ENCODE data around the gene PRDM10.

DNA sequence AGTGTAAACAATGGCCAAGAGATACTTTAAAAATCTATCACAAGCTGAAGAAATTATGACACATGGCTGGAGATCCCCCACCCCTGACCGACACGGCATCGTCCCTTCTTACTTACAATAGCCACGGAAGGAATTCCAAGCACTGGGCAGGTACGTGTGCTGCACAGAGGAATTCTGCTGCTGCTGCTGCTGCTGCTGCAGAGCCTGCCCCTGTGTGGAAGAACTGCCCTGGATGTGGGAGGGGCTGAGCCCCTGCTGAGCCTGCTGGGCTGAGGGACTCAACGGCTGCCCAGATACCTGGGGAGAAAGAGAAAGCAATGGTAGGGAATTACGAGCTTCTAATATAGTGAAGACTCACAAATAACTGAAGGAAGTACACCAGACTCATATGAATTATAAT, 92.3 kb downstream of the PRDM10 start:
- no peak for TF ChIP-seq POLR2AphosphoS5 (IDR thresholded peaks at IDR 0.05)
- no peak for TF ChIP-seq EZH2 (IDR thresholded peaks at IDR 0.05; ENCODE audit: borderline replicate concordance, insufficient read depth, low read length, poor library complexity, severe bottlenecking)
- TF ChIP-seq, protein P1, sequence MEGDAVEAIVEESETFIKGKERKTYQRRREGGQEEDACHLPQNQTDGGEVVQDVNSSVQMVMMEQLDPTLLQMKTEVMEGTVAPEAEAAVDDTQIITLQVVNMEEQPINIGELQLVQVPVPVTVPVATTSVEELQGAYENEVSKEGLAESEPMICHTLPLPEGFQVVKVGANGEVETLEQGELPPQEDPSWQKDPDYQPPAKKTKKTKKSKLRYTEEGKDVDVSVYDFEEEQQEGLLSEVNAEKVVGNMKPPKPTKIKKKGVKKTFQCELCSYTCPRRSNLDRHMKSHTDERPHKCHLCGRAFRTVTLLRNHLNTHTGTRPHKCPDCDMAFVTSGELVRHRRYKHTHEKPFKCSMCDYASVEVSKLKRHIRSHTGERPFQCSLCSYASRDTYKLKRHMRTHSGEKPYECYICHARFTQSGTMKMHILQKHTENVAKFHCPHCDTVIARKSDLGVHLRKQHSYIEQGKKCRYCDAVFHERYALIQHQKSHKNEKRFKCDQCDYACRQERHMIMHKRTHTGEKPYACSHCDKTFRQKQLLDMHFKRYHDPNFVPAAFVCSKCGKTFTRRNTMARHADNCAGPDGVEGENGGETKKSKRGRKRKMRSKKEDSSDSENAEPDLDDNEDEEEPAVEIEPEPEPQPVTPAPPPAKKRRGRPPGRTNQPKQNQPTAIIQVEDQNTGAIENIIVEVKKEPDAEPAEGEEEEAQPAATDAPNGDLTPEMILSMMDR (IDR thresholded peaks at IDR 0.05; ENCODE audit: poor library complexity, severe bottlenecking) = no peak
- TF ChIP-seq EP300 (conservative IDR thresholded peaks at IDR 0.05; ENCODE audit: poor library complexity, severe bottlenecking) = no peak
- no peak for TF ChIP-seq TAF1 (IDR thresholded peaks at IDR 0.05; ENCODE audit: low read depth)
- TF ChIP-seq MXI1 (conservative IDR thresholded peaks at IDR 0.05; ENCODE audit: poor library complexity, severe bottlenecking) = no peak
- TF ChIP-seq RAD21 (conservative IDR thresholded peaks at IDR 0.05) = no peak
